ENCODE results near the gene FYTTD1. TPM values are rescaled to one million over a fixed set of nuclear protein-coding genes. Genes with fewer than 3 reads are reported as not detected.

FYTTD1 gene
- total and polyA plus RNA-seq, 2 of the 4 experiments (the other 2 are of a cell fraction): 20.4 to 50.2 TPM

DNA sequence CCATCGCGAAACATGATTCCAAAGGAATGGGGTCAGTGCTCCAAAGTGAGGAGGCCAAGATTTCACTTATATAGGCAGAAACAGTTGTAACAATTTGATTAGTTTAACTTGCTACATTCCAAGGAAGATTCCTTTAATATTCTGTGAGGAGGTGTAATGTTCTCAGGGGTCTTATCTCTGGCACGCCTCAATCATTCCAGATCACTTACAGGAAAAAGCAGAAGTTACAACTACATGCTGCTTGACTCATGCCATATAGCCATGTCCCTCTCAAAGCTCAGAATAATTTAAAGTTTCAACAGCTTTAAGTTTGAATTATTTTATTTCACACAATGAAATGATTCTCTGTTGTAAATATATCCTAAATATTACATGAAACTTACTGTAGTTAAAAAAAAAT lies 3.5 kb upstream of the FYTTD1 start:
- Histone ChIP-seq H2AK5ac (ENCODE audit: low read depth, low read length) (no peak overlapping the region), H4K8ac (ENCODE audit: low read depth in 2 of 2, low read length in 2 of 2) (no peak overlapping the region), H3K36me3 (ENCODE audit: control insufficient read depth, insufficient read depth, low read length) (no peaks in the 10 kb centered on the region), H3K27ac (ENCODE audit: insufficient read depth, low read length) (no peak overlapping the region), H3K9me1 (ENCODE audit: insufficient read depth, low read length) (no peaks in the 10 kb centered on the region), H2BK5ac (ENCODE audit: low read depth, low read length, poor library complexity, severe bottlenecking) (no peak overlapping the region), H3K4me1 (ENCODE audit: control insufficient read depth, insufficient read depth, low read length) (no peaks in the 10 kb centered on the region), H2BK20ac (ENCODE audit: low read depth, low read length) (no peak overlapping the region), H2AFZ (replicated peaks; ENCODE audit: low read length, poor library complexity) (no peak overlapping the region), H3K9me3 (ENCODE audit: control insufficient read depth, insufficient read depth, low read length) (no peaks in the 10 kb centered on the region), H4K5ac (ENCODE audit: low read depth, low read length) (no peak overlapping the region), H3K4me2 (ENCODE audit: low read depth, low read length) (no peak overlapping the region), H2AK9ac (replicated peaks; ENCODE audit: low read depth, low read length, poor library complexity) (no peak overlapping the region), H3K14ac (replicated peaks; ENCODE audit: low read depth, low read length) (no peak overlapping the region), H3K56ac (ENCODE audit: extremely low read depth, insufficient read depth, low read length) (no peak overlapping the region), H3K18ac (ENCODE audit: low read depth, low read length) (no peak overlapping the region), H4K20me1 (ENCODE audit: insufficient read depth, low read length) (peaks cover 15% of the 10 kb centered on the region), H3K27me3 (ENCODE audit: control insufficient read depth, insufficient read depth, low read length) (no peaks in the 10 kb centered on the region), H3K79me1 (ENCODE audit: low read depth in 1 of 2, low read length in 2 of 2) (peaks cover 7% of the 10 kb centered on the region in 2 experiments; a peak in 3 of 4 replicates), H2BK15ac (ENCODE audit: low read depth, low read length) (no peak overlapping the region), H4K91ac (ENCODE audit: insufficient read depth, low read depth, low read length) (no peak overlapping the region), H3K4me3 (ENCODE audit: insufficient read depth, low read depth, low read length) (no peak overlapping the region), H3K4ac (ENCODE audit: low read depth, low read length) (no peak overlapping the region), H2BK120ac (ENCODE audit: low read depth, low read length) (no peak overlapping the region), H3K23ac (ENCODE audit: low read depth, low read length) (no peak overlapping the region), H3K9ac (ENCODE audit: low read depth, low read length) (no peak overlapping the region)
- ChIA-PET CTCF (interaction anchor here (0.6 kb wide), 1 partner anchor 816 kb away, joined by 3 read pairs; no protein-coding TSS in a partner anchor), POLR2A (ENCODE audit: unreplicated experiment) (no interaction called here)
- DNase-seq: peak; percentile 19
- no TSS peak for BruUV-seq (replicated peaks)
- in situ Hi-C loops (cut with MboI; ENCODE audit: low sequenced_read_pairs) (no loop called here), intact Hi-C loops (cut with micrococcal nuclease) (no loop called here), dilution Hi-C loops (cut with HindIII; ENCODE audit: low sequenced_read_pairs, unreplicated experiment) (no loop called here)
- no peak for ATAC-seq (ENCODE audit: low read depth)
- WGBS, 2 experiments (ENCODE audit: extremely low coverage in 2 of 2, insufficient read length in 1 of 2): no CpG with 5 or more reads among the region's 3 CpGs
- TF ChIP-seq, protein P1, sequence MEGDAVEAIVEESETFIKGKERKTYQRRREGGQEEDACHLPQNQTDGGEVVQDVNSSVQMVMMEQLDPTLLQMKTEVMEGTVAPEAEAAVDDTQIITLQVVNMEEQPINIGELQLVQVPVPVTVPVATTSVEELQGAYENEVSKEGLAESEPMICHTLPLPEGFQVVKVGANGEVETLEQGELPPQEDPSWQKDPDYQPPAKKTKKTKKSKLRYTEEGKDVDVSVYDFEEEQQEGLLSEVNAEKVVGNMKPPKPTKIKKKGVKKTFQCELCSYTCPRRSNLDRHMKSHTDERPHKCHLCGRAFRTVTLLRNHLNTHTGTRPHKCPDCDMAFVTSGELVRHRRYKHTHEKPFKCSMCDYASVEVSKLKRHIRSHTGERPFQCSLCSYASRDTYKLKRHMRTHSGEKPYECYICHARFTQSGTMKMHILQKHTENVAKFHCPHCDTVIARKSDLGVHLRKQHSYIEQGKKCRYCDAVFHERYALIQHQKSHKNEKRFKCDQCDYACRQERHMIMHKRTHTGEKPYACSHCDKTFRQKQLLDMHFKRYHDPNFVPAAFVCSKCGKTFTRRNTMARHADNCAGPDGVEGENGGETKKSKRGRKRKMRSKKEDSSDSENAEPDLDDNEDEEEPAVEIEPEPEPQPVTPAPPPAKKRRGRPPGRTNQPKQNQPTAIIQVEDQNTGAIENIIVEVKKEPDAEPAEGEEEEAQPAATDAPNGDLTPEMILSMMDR (conservative IDR thresholded peaks at IDR 0.05; ENCODE audit: low read depth, low read length): no peak
